Activated T-helper 17 cell treated with anti-CD3 and anti-CD28 coated beads, Interleukin-2, amount 50 U/mL, for 72 hours (primary cell): ENCODE measurements around the gene MAGI1. TPM values are rescaled to one million over a fixed set of nuclear protein-coding genes. Genes with fewer than 3 reads are reported as not detected.

Experiments used
- ATAC-seq: fragments of 150-1000 bp; cut with Tn5 transposase; replicated peaks from 2 replicates; pipeline ENCODE4 v1.10.0; 2021; ENCODE audit warnings: mild to moderate bottlenecking, moderate library complexity
- H3K27ac Mint-ChIP-seq: one replicate; pipeline ENCODE4 v1.8.0; 2022; ENCODE audit warnings: mixed read lengths
- H3K27me3 Mint-ChIP-seq: one replicate; pipeline ENCODE4 v1.8.0; 2022; ENCODE audit warnings: mixed read lengths
- H3K36me3 Mint-ChIP-seq: one replicate; pipeline ENCODE4 v1.8.0; 2022; ENCODE audit warnings: low read depth, mild to moderate bottlenecking, mixed read lengths
- H3K4me1 Mint-ChIP-seq: one replicate; pipeline ENCODE4 v1.8.0; 2022; ENCODE audit warnings: mixed read lengths
- H3K4me3 Mint-ChIP-seq: one replicate; pipeline ENCODE4 v1.8.0; 2022; ENCODE audit warnings: mild to moderate bottlenecking, mixed read lengths
- H3K9me3 Mint-ChIP-seq: one replicate; pipeline ENCODE4 v1.8.0; 2022; ENCODE audit warnings: mixed read lengths
- total RNA-seq, 2 donors: library from RNA; stranded (reverse); gene quantifications; one replicate each; pipeline ENCODE4 v1.2.3, GENCODE V29; 2022

MAGI1 gene
- total RNA-seq, 2 donors from 2014 or later = 0.06 TPM; not detected in 1

DNA sequence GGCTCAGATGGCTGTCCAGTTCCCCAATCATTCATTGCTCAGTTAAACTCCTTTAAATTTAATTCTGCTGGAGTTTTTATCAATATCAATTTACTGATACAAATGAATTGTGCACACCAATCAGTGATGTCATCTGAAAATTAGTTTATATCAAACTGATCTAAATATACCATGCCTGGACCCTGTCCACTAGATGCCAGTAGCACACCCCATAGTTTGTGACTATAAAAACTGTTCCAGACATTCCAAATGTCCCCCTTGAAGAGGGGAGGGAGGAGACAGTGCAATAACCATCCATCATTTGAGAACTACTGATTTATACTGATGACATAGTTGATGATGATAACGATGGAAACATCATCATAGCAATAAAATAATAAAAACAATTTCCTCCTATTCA is 232.1 kb downstream of the MAGI1 start:
- Mint-ChIP-seq H3K27ac (no peak overlapping the region), H3K9me3 (peaks cover 3% of the 10 kb centered on the region), H3K4me3 (no peak overlapping the region), H3K36me3 (no peaks in the 10 kb centered on the region), H3K4me1 (no peaks in the 10 kb centered on the region), H3K27me3 (no peaks in the 10 kb centered on the region)
- no peak for ATAC-seq

DNA sequence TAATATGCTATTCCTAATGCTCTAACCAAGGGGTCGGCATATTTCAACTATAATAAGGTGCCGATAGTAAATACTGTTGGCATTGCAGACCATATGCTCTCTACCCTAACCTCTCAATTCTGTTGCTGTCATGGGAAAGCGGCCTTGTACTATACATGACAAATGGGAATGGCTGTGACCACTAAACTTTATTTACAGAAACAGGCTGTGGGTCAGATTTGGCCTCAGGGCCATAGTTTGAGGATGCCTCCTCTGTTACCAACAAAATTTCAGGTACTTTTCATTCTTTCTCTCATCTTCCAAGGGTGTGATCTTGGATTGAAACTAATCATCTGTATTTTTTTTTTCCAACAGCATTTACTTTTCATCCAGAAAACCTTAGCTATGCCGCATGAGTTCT is 242.0 kb downstream of the MAGI1 start:
- no peak for ATAC-seq

DNA sequence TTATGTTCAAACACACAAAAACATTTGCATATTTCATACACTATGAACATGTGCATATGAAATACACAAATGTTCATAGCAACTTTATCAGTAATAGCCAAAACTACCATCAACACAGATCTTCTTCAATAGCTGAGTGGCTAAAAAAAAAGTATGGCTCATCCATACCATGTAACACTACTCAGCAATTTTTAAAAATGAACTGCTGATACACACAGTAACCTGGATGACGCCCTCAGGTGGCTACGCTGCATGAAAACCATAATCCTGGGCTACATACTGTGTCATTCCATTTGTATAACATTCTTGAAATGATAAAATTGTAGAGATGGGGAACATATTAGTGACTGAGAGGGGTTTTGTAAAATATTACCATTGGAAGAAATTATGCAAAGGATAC is 243.6 kb downstream of the MAGI1 start:
- Mint-ChIP-seq H3K27me3 (no peaks in the 10 kb centered on the region), H3K4me3 (no peak overlapping the region), H3K9me3 (no peaks in the 10 kb centered on the region), H3K36me3 (no peaks in the 10 kb centered on the region), H3K27ac (no peak overlapping the region), H3K4me1 (no peaks in the 10 kb centered on the region)
- no peak for ATAC-seq

More for the DNA sequence above, 242.0 kb downstream of the MAGI1 start:
- no peaks in the 10 kb centered on the region for H3K27me3 Mint-ChIP-seq
- no peaks in the 10 kb centered on the region for H3K4me1 Mint-ChIP-seq
- H3K36me3 Mint-ChIP-seq = no peaks in the 10 kb centered on the region
- H3K9me3 Mint-ChIP-seq = no peaks in the 10 kb centered on the region
- no peak overlapping the region for H3K27ac Mint-ChIP-seq
- H3K4me3 Mint-ChIP-seq = no peak overlapping the region

DNA sequence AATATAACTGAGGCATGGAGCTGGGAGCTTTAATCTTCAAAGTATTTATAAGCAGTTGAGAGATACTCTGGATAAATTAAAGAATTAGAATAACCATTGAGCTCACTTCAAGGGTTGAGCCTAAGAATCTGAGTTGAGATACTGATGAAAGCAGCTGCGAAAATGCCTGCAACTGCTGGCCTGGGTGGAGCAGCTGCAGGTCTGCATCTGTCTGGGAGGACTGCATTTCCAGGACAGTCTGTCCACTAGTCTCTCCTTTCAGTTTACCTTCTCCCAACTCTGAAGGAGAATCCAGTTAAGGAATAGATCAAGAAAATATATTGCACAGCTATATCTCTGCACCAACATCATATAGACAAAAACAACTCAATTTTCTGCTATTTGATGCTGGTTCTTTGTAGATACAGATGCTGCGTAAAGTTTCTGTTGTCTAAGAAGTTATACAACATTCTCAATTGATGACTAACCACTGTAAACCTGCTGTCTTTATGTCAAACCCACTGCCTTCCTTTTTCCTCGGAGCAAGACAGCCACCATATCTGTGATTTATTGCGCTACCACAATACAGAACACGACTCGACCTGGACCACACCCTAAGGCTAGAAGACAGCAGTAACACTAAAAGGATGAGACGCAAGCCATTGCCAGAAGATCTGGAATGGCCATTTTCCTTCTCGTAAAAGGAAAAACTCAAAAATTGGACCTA is 245.1 kb downstream of the MAGI1 start:
- no peaks in the 10 kb centered on the region for H3K4me1 Mint-ChIP-seq
- no peaks in the 10 kb centered on the region for H3K9me3 Mint-ChIP-seq
- H3K4me3 Mint-ChIP-seq = no peak overlapping the region
- no peaks in the 10 kb centered on the region for H3K36me3 Mint-ChIP-seq
- no peak for ATAC-seq
- H3K27ac Mint-ChIP-seq = no peak overlapping the region
- no peaks in the 10 kb centered on the region for H3K27me3 Mint-ChIP-seq

DNA sequence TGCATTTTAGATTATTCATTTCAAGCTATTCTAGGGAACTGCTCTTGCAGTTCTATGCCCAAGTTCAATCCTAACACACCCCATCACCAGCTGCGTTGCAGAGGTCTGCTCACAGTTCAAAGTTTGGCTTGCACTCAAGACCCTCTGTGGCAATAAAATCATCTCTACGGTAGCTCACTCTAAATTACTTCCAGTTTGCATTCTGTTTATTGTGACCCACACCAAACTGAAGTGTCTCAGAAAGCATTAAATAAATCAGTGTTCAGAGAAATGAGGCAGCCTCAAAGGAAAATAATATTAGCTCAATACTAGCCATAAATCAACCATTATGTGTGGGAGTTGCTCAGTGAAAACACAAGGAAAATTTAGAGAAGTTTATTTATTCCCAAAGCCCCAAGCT is 250.3 kb downstream of the MAGI1 start:
- no peaks in the 10 kb centered on the region for H3K9me3 Mint-ChIP-seq
- ATAC-seq = no peak
- no peaks in the 10 kb centered on the region for H3K4me1 Mint-ChIP-seq
- H3K4me3 Mint-ChIP-seq = no peak overlapping the region
- H3K36me3 Mint-ChIP-seq = no peaks in the 10 kb centered on the region
- no peak overlapping the region for H3K27ac Mint-ChIP-seq
- no peaks in the 10 kb centered on the region for H3K27me3 Mint-ChIP-seq

DNA sequence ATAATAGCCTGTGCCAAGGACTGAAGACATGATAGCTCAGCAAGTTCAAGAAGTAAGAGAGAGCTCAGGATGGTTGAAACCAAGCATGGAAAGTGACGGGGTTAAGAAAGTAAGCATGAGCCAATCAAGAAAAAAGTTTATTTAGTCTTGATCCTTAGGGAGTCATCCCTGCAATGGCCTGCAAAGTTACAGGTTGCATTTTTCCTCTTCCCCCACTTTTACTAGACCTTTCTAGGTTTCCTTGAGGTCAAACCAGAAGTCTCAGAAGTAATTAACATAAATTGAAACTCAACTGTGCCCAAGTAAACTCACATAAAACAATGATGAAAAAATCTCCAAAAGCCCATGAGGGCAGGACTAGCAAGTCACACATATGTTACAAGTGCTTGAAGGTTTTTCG is 250.9 kb downstream of the MAGI1 start:
- Mint-ChIP-seq H3K9me3 (no peaks in the 10 kb centered on the region), H3K4me1 (no peaks in the 10 kb centered on the region), H3K27me3 (no peaks in the 10 kb centered on the region), H3K27ac (no peak overlapping the region), H3K36me3 (no peaks in the 10 kb centered on the region), H3K4me3 (no peak overlapping the region)
- ATAC-seq = no peak

DNA sequence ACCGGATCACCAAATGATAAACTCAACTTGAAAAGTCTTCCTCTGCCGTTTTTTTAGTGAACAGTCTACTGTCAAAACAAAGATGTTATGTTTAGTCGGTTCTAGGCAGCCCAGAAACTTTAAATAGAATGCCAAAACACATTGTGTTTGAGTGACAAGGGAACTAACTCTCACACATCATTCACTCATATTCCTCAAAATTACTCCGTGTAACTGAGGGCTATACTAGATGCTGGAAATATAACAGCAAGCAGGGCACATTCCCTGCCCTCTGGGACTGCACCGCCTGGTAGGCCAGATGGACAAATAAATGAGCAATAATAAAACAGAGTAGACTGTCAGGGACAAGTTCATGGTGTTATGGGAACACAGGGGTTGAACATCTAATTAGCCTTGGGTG is 251.4 kb downstream of the MAGI1 start:
- Mint-ChIP-seq H3K9me3 (no peaks in the 10 kb centered on the region), H3K27ac (no peak overlapping the region), H3K4me1 (no peaks in the 10 kb centered on the region), H3K27me3 (no peaks in the 10 kb centered on the region), H3K36me3 (no peaks in the 10 kb centered on the region), H3K4me3 (no peak overlapping the region)
- ATAC-seq = no peak

DNA sequence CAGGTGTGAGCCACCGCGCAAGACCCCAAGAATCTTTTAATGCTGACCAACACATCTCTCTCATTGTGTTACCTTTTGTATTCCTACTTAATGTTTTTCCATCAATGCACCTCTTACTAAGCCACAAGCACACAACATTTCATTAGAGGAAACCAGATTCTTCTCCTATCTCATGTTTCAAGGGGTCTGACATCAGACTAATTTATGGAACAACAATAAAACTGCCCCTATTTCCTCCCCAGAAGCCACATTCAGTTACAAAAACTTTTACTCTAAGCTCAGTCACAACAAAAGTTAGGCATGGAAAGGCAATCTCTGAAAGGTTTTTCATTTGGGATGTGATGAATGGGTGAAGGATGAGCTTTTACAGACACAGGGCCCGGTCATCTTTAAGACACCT is 251.8 kb downstream of the MAGI1 start:
- Mint-ChIP-seq H3K36me3 (no peaks in the 10 kb centered on the region), H3K9me3 (no peaks in the 10 kb centered on the region)

DNA sequence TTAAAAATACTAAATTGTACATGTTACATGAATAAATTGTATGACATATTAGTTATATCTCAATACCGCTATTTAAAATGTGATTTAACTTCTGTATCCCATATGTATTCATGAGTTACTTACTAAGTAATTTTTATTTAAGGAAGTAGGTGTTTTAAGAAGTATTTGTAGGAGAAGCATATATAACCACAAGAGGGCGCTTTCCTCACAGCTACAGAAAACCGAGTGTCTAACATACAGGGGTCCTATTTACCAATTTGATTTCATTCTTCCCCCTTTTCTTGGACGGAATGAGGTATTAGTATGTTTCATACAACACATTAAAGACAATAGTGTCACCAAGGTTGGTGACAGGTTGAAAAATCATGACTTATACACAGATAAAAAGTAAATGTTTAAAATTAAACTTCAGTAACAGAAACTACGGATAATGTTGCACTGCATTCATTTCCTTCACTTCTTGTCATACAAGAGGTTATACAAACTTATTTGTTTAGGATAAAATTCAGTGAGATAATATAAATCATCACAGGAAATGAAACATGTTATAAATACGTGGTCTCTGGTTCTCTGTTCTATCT is 253.6 kb downstream of the MAGI1 start:
- H3K27me3 Mint-ChIP-seq = no peaks in the 10 kb centered on the region
- H3K4me3 Mint-ChIP-seq = no peak overlapping the region
- no peak for ATAC-seq
- no peaks in the 10 kb centered on the region for H3K4me1 Mint-ChIP-seq
- H3K36me3 Mint-ChIP-seq = no peaks in the 10 kb centered on the region
- H3K27ac Mint-ChIP-seq = no peak overlapping the region
- no peaks in the 10 kb centered on the region for H3K9me3 Mint-ChIP-seq

More for the DNA sequence above, 251.8 kb downstream of the MAGI1 start:
- Mint-ChIP-seq H3K27me3 (no peaks in the 10 kb centered on the region), H3K4me3 (no peak overlapping the region), H3K27ac (no peak overlapping the region), H3K4me1 (no peaks in the 10 kb centered on the region)
- ATAC-seq = no peak

DNA sequence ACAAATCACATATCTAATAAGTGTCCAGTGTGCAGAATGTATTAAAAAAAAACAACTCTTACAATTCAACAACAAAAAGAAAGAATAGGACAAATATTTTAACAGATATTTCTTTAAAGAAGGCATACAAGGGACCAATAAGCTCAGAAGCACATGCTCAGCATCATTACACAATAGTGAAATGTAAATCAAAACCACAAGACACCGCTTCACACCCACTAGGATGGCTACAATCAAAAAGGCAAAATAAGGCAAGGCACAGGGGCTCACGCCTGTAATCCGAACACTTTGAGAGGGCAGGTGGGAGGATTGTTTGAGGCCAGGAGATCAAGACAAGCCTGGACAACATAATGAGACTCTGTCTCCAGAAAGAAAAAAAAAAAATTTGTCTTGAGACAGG is 255.6 kb downstream of the MAGI1 start:
- Mint-ChIP-seq H3K36me3 (no peaks in the 10 kb centered on the region), H3K4me1 (no peaks in the 10 kb centered on the region), H3K9me3 (no peaks in the 10 kb centered on the region), H3K4me3 (no peak overlapping the region), H3K27me3 (peaks cover 3% of the 10 kb centered on the region), H3K27ac (no peak overlapping the region)
- ATAC-seq = no peak

DNA sequence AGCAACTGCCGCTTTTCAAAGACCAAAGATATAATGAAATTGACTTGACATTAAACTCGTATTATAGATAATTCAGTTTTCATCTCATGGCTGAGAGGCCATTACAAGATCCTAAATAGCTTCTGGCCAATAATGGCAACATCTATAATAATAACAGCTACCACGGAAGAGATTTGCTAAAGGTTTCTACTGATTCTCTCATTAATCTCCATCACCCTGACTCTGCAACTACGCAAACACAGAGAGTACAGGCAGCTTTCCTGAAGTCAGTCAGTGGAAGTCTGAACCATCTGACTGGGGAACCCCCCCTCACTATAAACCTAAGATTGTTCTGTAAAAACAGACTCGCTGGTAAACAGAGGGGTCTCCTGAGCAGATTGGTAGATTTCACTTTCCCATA is 257.1 kb downstream of the MAGI1 start:
- ATAC-seq = no peak
- Mint-ChIP-seq H3K4me3 (no peak overlapping the region), H3K9me3 (no peaks in the 10 kb centered on the region), H3K36me3 (no peaks in the 10 kb centered on the region), H3K27ac (no peak overlapping the region), H3K4me1 (no peaks in the 10 kb centered on the region), H3K27me3 (peaks cover 3% of the 10 kb centered on the region)

DNA sequence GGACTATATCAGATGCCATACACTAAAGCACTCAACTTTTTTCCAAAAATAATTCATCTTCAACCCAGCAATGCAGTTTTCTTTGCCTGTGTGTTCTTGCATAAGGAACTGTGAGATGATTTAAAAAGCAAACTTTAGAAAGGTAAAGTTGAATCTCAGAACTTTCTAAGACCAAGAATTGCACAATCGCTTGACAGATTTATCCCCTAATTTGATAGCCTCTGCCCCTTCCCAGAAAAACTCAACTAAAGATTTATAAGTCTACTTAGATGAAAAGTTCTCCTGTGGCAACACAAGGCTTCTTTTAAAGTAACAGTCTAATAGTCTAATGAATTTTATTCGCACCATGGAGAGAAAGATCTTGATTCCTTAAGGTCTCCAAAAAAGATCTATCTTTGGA is 259.3 kb downstream of the MAGI1 start:
- Mint-ChIP-seq H3K27me3 (peaks cover 3% of the 10 kb centered on the region), H3K4me3 (no peak overlapping the region), H3K27ac (no peak overlapping the region), H3K36me3 (no peaks in the 10 kb centered on the region), H3K4me1 (no peaks in the 10 kb centered on the region), H3K9me3 (no peaks in the 10 kb centered on the region)
- ATAC-seq = no peak

DNA sequence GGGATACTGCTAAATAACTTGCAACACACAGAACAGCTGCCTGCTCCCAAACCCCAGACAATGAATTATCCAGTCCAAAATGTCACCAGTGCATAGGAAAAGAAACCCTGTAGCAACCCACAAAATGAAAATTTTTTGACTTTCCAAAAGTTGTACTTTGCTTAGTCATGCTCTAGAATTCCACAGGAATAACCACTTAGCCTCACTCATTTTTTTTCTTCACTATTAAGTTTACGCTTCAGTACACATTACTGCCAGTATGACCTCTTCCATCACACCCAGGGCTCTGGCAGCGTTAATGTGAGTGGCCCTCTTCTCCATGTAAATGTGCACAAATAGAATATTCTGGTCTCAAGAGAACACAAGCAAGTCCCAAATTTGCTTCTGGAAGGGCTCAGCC is 259.8 kb downstream of the MAGI1 start:
- Mint-ChIP-seq H3K4me3 (no peak overlapping the region), H3K27ac (no peak overlapping the region), H3K4me1 (no peaks in the 10 kb centered on the region), H3K27me3 (peaks cover 3% of the 10 kb centered on the region), H3K9me3 (no peaks in the 10 kb centered on the region), H3K36me3 (no peaks in the 10 kb centered on the region)
- no peak for ATAC-seq

DNA sequence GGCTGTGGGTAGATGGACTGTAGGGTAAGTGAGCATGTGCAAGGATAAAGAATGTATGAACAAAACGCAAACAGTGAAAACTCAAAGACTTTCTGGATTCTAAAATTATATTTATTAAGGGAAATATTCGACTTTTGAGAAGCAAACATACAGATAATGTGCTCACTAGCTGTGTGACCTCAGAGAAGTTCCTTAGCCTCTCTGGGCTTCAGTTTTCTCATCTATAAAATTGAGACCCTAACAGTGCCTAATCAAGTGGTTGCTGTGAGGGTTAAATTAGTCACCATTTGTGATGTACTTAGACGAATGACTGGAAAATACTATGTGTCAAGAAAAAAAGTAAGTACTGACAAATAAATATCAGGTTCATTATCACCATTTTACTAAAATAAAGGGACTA is 261.7 kb downstream of the MAGI1 start:
- peaks cover 3% of the 10 kb centered on the region for H3K27me3 Mint-ChIP-seq
- no peaks in the 10 kb centered on the region for H3K4me1 Mint-ChIP-seq
- no peak overlapping the region for H3K4me3 Mint-ChIP-seq
- H3K27ac Mint-ChIP-seq = no peak overlapping the region
- ATAC-seq = no peak
- H3K36me3 Mint-ChIP-seq = no peaks in the 10 kb centered on the region
- no peaks in the 10 kb centered on the region for H3K9me3 Mint-ChIP-seq

DNA sequence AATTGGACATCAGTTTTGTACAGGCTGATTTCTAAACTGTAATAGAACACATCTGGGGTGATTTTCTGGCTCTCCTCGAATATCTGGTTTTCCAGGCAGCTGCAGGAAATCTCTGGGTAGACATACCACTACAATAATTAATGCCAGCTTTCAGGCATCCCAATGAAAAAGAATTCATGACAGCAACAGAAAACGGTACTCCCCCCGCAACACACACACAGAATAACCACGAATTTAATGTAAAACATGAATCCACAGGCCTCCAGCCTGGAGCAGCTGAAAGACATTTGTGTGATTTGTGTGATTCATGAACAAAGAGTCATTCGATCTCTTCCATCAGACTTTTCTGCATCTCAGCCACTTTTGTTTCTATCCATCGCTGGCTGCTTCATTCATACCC is 262.2 kb downstream of the MAGI1 start:
- Mint-ChIP-seq H3K9me3 (no peaks in the 10 kb centered on the region), H3K36me3 (no peaks in the 10 kb centered on the region), H3K4me3 (no peak overlapping the region), H3K4me1 (no peaks in the 10 kb centered on the region), H3K27me3 (peaks cover 3% of the 10 kb centered on the region), H3K27ac (no peak overlapping the region)
- no peak for ATAC-seq

DNA sequence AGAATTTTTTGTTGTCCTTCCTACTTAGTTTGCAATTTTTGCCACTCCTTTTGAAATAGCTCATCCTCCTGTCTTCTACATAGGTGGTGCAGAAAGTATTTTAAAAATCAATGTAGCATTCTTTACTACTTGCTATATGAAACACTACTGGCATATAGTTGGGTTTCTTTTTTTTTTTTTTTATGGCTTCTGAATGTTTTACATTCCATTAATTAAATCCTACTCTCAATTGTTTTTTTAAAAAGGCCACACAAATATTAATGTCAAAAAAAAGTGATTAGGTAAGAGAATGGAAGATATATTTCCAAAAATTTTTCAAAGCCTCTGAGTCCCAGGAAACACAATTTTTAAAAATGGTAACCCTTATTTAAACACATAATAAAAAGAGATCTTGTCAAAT is 262.6 kb downstream of the MAGI1 start:
- H3K36me3 Mint-ChIP-seq = no peaks in the 10 kb centered on the region
- H3K9me3 Mint-ChIP-seq = no peaks in the 10 kb centered on the region
- no peaks in the 10 kb centered on the region for H3K4me1 Mint-ChIP-seq
- H3K27ac Mint-ChIP-seq = no peak overlapping the region
- peaks cover 3% of the 10 kb centered on the region for H3K27me3 Mint-ChIP-seq
- H3K4me3 Mint-ChIP-seq = no peak overlapping the region
- no peak for ATAC-seq
